Muscle layer of duodenum (tissue), 2 donors: ENCODE results near the gene FNDC3B.

ENCODE experiments used
- H3K27ac ChIP-seq: one replicate; pipeline ENCODE4 v1.7.0; 2013; ENCODE audit warnings: mild to moderate bottlenecking, low read length
- H3K27me3 ChIP-seq: one replicate; pipeline ENCODE4 v1.7.0; 2013; ENCODE audit warnings: low read depth, mild to moderate bottlenecking, control low read depth, low read length
- H3K36me3 ChIP-seq, 2 donors: one replicate each; pipeline ENCODE4 v1.7.0; 2013; ENCODE audit warnings: low read length in 2 of 2, control low read depth in 1 of 2, mild to moderate bottlenecking in 1 of 2; ENCODE audit not compliant: insufficient read depth in 2 of 2, control insufficient read depth in 1 of 2
- H3K4me1 ChIP-seq, 2 donors: one replicate each; pipeline ENCODE4 v1.7.0; 2013; ENCODE audit warnings: low read length in 2 of 2, mild to moderate bottlenecking in 2 of 2, control low read depth in 1 of 2, moderate library complexity in 1 of 2; ENCODE audit not compliant: insufficient read depth in 2 of 2, control insufficient read depth in 1 of 2
- H3K4me3 ChIP-seq, 2 donors: one replicate each; pipeline ENCODE4 v1.7.0; 2013; ENCODE audit warnings: low read length in 2 of 2, low read depth in 1 of 2, mild to moderate bottlenecking in 1 of 2
- H3K9me3 ChIP-seq, 2 donors: one replicate each; pipeline ENCODE4 v1.7.0; 2013; ENCODE audit warnings: low read length in 2 of 2, control low read depth in 1 of 2, mild to moderate bottlenecking in 1 of 2; ENCODE audit not compliant: control insufficient read depth in 1 of 2
- donor health status: healthy.

FNDC3B gene

DNA sequence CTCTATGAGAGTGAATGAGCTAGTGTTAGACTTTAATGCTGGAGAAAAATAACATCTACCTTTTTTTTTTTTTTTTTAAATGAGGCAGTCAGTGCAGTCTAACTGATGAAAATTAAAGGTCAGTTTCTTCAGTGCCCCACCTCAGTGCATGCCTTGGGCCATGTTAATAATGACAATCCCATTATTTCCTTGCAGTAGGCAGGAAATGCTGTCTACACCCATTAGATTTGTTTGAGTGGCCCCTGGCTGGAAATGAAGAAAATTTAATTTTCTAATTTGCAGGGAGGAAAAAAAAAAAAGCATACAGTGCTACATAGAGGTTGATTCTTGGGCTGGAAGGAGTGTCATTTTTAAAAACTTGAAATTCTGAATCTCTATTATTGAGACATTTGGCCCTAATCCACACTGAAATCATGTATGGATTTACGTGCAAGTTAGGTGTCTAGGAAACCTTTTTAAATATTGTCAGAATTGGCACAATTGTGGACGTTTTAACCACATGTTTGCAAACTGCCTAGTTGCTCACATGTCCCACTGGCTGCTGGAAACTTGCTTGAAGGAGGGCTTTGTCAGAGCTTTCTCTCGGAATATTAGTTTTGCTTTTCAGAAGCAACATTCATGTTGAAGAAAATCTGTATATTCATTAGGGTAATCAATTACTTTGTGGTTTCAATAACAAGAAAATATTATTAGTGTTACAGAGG lies 18.4 kb downstream of the FNDC3B start:
- Histone ChIP-seq H3K36me3 (peaks cover 5 to 9% of the 10 kb centered on the region in 2 donors), H3K9me3 (no peaks in the 10 kb centered on the region), H3K4me3 (no peak overlapping the region), H3K4me1 (peaks cover 34 to 56% of the 10 kb centered on the region in 2 donors), H3K27me3 (no peaks in the 10 kb centered on the region), H3K27ac (no peak overlapping the region)

DNA sequence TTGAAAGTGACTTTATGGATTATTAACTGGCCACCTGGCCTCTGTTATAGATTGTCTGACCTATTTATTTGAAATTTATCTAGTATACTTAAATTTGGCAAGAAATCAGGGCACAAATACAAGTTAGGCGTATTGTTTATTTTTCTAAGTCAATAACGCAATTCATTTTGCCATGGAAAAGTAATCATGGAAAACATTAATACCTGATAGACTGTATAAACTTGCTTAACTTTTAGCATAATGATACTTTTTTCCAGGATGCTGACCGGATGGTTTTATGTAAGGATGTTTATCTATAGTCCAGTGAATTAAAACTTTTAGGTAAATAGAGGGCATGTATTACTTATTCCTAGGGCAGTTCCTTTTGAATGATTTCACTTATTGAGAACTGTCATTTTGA lies 20.2 kb downstream of the FNDC3B start:
- no peaks in the 10 kb centered on the region for H3K27me3 ChIP-seq
- peaks cover 30 to 63% of the 10 kb centered on the region in 2 donors for H3K4me1 ChIP-seq
- H3K9me3 ChIP-seq, result no peaks in the 10 kb centered on the region
- no peak overlapping the region for H3K27ac ChIP-seq
- peaks cover under 1 to 1% of the 10 kb centered on the region in 2 donors for H3K36me3 ChIP-seq
- no peak overlapping the region for H3K4me3 ChIP-seq

DNA sequence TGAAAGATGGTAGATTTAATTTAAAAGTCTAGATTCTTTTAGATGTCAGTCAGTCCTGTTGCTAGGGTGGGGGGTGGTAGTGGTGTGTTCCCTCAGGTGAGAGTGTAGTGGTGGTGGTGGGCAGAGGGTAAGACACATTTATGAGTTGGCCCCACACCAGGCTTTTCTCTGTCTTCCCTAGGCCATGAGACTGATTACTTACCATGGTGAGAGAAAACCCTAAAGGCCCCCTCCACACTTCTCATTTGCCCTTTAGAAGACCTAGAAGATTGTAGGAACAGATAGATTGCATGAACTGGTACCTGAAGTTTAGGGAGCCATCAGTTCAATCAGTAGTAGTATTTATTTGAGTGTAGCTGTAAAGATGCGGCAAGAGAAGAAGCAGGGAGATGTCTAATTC lies 20.9 kb downstream of the FNDC3B start:
- Histone ChIP-seq H3K36me3 (no peaks in the 10 kb centered on the region), H3K27me3 (no peaks in the 10 kb centered on the region), H3K4me1 (peaks cover 29 to 67% of the 10 kb centered on the region in 2 donors), H3K9me3 (no peaks in the 10 kb centered on the region), H3K4me3 (no peak overlapping the region), H3K27ac (no peak overlapping the region)

DNA sequence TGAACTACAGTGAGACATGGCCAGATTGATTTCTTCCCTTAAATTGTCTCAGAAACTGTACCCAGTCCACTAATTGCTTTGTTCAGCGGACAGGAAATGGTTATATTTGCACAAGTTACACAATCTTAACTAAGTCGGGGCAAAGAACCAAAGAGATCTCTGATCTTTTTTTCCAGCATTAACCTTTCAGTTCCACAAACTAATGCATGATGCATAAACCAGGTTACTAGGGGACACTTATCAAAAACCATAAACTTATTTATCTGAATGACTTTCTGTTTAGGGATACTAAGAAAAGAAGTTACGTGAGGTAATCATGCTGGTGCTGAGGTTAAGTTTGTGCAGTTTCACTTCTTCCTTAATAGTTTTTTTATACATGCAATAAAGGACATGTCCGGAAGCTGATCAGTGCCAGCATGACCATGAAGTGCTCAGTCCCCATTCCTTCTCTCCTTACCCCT lies 22.4 kb downstream of the FNDC3B start:
- Histone ChIP-seq H3K9me3 (no peaks in the 10 kb centered on the region), H3K27me3 (no peaks in the 10 kb centered on the region), H3K36me3 (no peaks in the 10 kb centered on the region), H3K27ac (peak overlapping the region; percentile 47), H3K4me1 (peaks cover 37 to 67% of the 10 kb centered on the region in 2 donors), H3K4me3 (peak overlapping the region in 1 of 2 donors; percentile 9)

DNA sequence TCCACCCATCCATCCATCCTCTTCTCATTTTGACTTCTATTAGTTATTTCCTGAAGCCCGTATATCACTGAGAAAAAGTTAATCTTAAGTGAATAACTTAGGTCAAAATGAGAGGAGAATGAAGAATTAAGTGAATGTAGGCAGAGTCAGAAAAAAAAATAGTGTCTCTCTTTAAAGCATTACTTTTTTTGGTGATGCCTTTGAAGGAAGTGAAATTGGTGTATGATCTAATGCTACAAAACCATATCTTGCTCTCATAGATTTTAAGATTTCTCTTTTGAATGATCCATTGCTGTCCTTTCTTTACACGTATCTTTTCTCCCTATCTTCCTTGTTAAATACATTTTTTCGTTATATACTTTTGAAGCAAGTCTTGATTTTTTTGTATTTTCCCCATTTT lies 23.4 kb downstream of the FNDC3B start:
- Histone ChIP-seq H3K9me3 (no peaks in the 10 kb centered on the region), H3K4me3 (no peak overlapping the region), H3K27me3 (no peaks in the 10 kb centered on the region), H3K36me3 (no peaks in the 10 kb centered on the region), H3K27ac (no peak overlapping the region), H3K4me1 (peaks cover 27 to 67% of the 10 kb centered on the region in 2 donors)

DNA sequence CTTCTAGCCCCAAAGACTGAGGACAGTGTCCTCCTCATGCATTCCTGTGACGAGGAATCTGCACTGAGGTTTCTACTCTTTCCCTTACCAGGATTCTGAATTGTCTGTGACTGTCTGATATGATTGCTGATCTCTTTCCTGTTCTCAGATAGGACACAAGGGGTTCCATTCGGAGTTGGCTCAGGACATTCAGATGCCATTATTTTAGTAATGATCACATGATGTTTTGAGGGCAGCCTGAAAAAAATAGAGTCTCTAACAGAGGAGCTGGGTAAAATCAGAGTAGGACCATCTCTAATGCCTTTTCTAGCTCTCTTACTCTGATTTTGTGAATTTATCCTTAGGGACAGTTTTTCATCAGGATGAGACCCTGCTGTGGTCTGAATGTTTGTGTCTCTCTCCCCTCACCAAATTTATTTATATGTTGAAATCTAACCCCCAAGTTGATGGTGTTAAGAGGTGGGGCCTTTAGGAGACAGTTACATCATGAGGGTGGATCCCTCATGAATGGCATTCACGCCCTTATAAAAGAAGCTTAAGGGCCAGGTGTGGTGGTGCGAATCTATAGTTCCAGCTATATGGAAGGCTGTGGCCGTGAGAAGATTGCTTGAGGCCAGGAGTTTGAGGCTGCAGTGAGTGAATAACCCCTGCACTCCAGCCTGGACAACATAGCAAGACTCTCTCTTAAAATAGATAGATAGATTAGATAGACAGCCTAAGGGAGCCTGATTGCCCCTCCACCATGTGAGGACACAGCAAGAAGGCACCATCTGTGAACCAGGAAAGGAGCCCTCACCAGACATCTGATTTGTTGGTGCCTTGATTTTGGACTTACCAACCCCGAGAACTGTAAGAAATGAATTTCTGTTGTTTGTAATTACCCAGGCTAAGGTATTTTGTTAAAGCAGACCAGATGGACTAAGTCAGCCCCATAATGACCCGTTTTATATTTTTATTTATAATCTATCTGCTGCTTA lies 24.4 kb downstream of the FNDC3B start:
- Histone ChIP-seq H3K4me3 (no peak overlapping the region), H3K4me1 (peaks cover 27 to 66% of the 10 kb centered on the region in 2 donors), H3K27me3 (no peaks in the 10 kb centered on the region), H3K36me3 (no peaks in the 10 kb centered on the region), H3K27ac (no peak overlapping the region), H3K9me3 (no peaks in the 10 kb centered on the region)

DNA sequence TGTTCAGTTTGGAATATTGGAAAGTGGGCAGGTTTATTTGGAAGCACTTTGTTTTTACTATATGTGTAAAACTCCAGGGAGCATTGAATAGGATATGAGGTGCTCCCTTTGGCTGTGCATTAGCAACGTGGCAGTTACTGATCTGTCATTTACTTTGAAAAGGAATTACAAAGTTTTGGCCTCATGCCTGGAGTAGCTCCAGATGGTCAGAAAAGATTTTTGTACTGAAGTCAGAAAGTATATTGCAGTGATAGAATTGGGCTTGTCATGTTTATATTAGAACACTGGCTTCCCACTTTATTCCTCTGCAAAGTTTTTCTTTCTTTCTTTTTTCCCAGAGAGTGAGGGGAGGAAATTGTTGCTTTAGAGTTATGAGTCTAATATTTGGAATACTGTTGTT lies 26.1 kb downstream of the FNDC3B start:
- Histone ChIP-seq H3K36me3 (no peaks in the 10 kb centered on the region), H3K9me3 (no peaks in the 10 kb centered on the region), H3K4me1 (peaks cover 13 to 63% of the 10 kb centered on the region in 2 donors), H3K27me3 (no peaks in the 10 kb centered on the region), H3K27ac (no peak overlapping the region), H3K4me3 (no peak overlapping the region)

DNA sequence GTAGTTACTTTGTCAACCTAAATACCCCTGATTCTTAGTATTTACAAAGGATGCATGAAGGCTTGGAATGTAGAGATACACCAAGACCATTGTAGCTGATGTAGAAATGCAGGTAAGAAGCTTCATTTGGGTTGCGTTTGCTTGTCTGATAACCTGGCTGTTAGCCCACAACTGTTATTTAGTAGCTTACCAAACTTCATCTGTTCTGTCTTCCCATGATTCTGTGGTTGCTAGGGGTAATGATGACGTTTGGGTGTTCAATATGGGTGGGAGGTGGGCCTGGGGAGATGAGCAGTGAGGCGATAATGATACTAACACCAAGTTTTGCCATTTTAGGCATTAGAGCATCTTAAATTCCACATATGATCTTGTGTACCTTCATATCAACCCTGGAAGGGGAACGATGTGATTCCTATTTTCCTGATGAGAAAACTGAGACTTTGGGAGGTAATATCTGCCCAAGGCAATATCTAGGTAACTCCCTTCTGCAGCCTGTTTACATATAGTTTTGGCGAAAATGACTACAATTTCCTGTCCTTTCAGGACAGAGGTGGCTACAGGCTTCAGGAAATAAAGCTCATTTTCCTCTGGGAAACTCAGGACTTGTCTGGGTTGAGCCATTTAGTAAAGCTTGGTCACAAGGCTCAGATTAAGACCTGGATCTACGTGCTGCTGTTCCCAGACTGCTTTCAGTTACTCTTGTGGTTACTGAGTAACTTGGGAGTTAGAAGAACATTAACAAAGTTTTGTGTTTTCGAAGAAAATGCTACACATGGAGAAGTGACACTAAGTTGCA lies 26.8 kb downstream of the FNDC3B start:
- Histone ChIP-seq H3K27ac (peak overlapping the region; percentile 48), H3K4me1 (peaks cover 13 to 62% of the 10 kb centered on the region in 2 donors), H3K27me3 (no peaks in the 10 kb centered on the region)

DNA sequence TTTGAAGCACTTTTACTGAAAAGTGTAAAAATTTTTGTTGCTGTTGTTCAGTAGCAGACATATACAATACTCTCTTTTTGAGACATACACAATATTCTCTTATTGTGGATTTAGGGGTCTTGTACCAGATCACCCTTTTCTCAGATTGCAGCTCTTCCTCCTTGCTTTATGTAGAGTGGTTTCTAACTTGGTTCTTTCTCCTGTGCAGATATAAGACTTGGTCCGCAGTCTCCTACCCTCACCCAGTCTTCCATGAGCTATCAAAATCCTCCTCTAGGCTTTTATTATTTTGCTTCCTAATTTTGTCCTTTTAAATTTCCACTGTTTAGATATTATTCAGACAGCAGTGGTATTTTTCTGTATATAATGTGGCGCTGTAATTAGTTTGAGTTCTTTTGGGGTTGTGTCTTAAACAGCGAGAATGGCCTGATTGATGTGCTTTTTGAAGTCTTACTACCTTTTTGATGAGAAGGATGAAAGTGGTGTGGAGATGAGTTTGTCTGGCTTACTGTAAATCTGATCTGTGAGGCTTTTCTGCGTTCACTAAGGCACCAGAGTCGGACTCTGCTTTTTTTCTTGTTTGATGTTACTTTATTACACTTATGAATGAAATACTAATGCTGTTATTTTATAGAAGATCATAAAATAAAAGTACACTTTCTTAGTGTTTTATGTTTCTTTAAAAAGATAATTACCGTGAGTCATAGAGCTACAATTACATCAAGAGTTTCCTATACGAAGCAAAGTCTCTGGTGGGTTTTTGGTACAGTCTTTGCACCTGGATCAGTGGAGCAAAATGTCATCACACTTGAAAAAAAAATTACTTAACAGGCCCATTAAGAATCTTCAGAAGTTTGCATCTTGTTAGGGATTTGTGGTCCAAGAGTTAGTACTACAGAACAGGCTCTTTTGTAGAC lies 27.8 kb downstream of the FNDC3B start:
- Histone ChIP-seq H3K4me3 (no peak overlapping the region), H3K27me3 (no peaks in the 10 kb centered on the region), H3K4me1 (peaks cover 13 to 62% of the 10 kb centered on the region in 2 donors), H3K36me3 (no peaks in the 10 kb centered on the region), H3K27ac (no peak overlapping the region), H3K9me3 (no peaks in the 10 kb centered on the region)

More for the DNA sequence above, 26.8 kb downstream of the FNDC3B start:
- Histone ChIP-seq H3K4me3 (no peak overlapping the region), H3K36me3 (no peaks in the 10 kb centered on the region), H3K9me3 (no peaks in the 10 kb centered on the region)

DNA sequence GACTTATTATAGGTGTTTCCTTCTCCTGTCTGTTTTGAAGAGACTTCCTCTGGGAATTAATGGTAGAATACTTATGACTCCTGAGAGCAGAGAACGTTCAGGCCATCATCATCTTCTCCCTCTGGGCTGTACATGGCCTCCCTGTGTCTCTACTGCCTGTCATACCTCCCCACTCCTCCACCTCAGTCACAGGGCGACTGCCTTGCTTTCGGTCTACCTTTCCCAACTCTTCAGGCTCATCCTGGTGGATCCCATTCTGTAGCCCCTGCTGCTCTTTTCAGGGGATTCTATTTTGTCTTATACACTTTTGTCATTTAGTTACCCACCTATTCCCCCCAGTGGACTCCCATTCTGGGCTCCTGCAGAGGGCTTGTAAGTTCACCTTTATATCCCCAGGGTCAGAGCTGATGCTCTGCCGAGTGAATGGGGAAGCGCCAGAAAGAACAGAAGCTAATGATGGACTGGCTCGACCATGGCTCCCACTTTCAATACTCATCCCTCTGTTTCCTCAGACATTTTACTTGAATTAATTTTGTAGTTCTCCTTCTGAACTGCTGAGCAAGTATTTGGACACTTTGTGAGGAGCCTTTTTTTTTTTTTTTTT lies 28.6 kb downstream of the FNDC3B start:
- no peaks in the 10 kb centered on the region for H3K36me3 ChIP-seq
- peaks cover 13 to 63% of the 10 kb centered on the region in 2 donors for H3K4me1 ChIP-seq
- no peak overlapping the region for H3K27ac ChIP-seq
- H3K4me3 ChIP-seq, result no peak overlapping the region
- H3K27me3 ChIP-seq, result no peaks in the 10 kb centered on the region
- no peaks in the 10 kb centered on the region for H3K9me3 ChIP-seq
